ENCODE data around the gene TRIP12. TPM values are rescaled to one million over a fixed set of nuclear protein-coding genes. Genes with fewer than 3 reads are reported as not detected.

The TRIP12 gene
- total and polyA plus RNA-seq, 2 donors from 2014 or later: 29.3 to 225 TPM

- Histone ChIP-seq H3K27me3 (ENCODE audit: control insufficient read depth, insufficient read depth, low read length) (no peaks in the 10 kb centered on the region), H3K9ac (ENCODE audit: low read length in 3 of 3) (no peak overlapping the region), H3K36me3 (ENCODE audit: control insufficient read depth in 2 of 3, insufficient read depth in 3 of 3, low read length in 3 of 3) (peaks cover 0 to 3% (median 0%) of the 10 kb centered on the region in 3 donors), H3K4me3 (ENCODE audit: low read length in 3 of 3) (no peak overlapping the region), H3K9me3 (ENCODE audit: control insufficient read depth in 2 of 3, insufficient read depth in 1 of 3, low read length in 3 of 3) (no peaks in the 10 kb centered on the region), H3K4me1 (ENCODE audit: control insufficient read depth in 2 of 3, insufficient read depth in 2 of 3, low read depth in 1 of 3, low read length in 3 of 3) (peaks cover 0 to 3% (median 2%) of the 10 kb centered on the region in 3 donors), H3K27ac (ENCODE audit: low read depth in 2 of 2, low read length in 2 of 2) (no peak overlapping the region)
- FAIRE-seq (no peak), DNase-seq (no peak)
- TF ChIP-seq CTCF (IDR thresholded peaks at IDR 0.05; ENCODE audit: borderline replicate concordance, extremely low read depth, insufficient read depth): no peak
- intact Hi-C loops (cut with DNase I): no loop called here
These were observed 15.7 kb upstream of the TRIP12 start for GRCh38 chr2:229937537-229937936.

DNA sequence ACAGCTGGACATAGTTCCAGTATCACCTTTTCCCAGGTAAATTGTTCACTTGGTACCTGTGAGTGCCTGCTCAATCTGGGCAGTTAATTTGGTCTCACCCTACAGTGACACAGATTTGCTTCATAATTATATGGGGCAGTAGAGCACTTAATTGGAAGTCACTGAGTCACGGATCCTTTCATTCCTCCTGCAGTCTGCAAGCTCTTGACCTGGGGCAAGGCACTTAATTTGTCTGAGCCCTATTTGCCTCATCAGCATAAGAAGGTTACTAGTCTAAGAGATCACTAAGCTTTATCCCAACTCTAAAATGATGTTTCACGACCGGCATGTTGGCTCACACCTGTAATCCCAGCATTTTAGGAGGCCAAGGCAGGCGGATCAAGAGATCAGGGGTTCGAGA lies 9.4 kb upstream of the TRIP12 start:
- H3K9me3 ChIP-seq (ENCODE audit: control insufficient read depth in 2 of 3, insufficient read depth in 1 of 3, low read length in 3 of 3): no peaks in the 10 kb centered on the region
- intact Hi-C loops (cut with DNase I): no loop called here

GRCh38 chr2:229930656-229931055 lies 8.8 kb upstream of the TRIP12 start:
- H3K36me3 ChIP-seq (ENCODE audit: control insufficient read depth in 2 of 3, insufficient read depth in 3 of 3, low read length in 3 of 3): peaks cover 0 to 3% (median 0%) of the 10 kb centered on the region in 3 donors
- H3K9ac ChIP-seq (ENCODE audit: low read length in 3 of 3): no peak overlapping the region
- H3K27ac ChIP-seq (ENCODE audit: low read depth in 2 of 2, low read length in 2 of 2): no peak overlapping the region
- intact Hi-C loops (cut with DNase I): no loop called here
- H3K4me1 ChIP-seq (ENCODE audit: control insufficient read depth in 2 of 3, insufficient read depth in 2 of 3, low read depth in 1 of 3, low read length in 3 of 3): no peaks in the 10 kb centered on the region
- no peak for DNase-seq
- FAIRE-seq: no peak
- TF ChIP-seq CTCF (IDR thresholded peaks at IDR 0.05; ENCODE audit: borderline replicate concordance, extremely low read depth, insufficient read depth): no peak
- H3K4me3 ChIP-seq (ENCODE audit: low read length in 3 of 3): no peak overlapping the region
- no peaks in the 10 kb centered on the region for H3K9me3 ChIP-seq (ENCODE audit: control insufficient read depth in 2 of 3, insufficient read depth in 1 of 3, low read length in 3 of 3)
- no peaks in the 10 kb centered on the region for H3K27me3 ChIP-seq (ENCODE audit: control insufficient read depth, insufficient read depth, low read length)

More for the DNA sequence above, 9.4 kb upstream of the TRIP12 start:
- Histone ChIP-seq H3K27me3 (ENCODE audit: control insufficient read depth, insufficient read depth, low read length) (no peaks in the 10 kb centered on the region), H3K27ac (ENCODE audit: low read depth in 2 of 2, low read length in 2 of 2) (no peak overlapping the region), H3K9ac (ENCODE audit: low read length in 3 of 3) (no peak overlapping the region), H3K4me3 (ENCODE audit: low read length in 3 of 3) (no peak overlapping the region), H3K4me1 (ENCODE audit: control insufficient read depth in 2 of 3, insufficient read depth in 2 of 3, low read depth in 1 of 3, low read length in 3 of 3) (no peaks in the 10 kb centered on the region), H3K36me3 (ENCODE audit: control insufficient read depth in 2 of 3, insufficient read depth in 3 of 3, low read length in 3 of 3) (peaks cover 0 to 3% (median 0%) of the 10 kb centered on the region in 3 donors)
- TF ChIP-seq CTCF (IDR thresholded peaks at IDR 0.05; ENCODE audit: borderline replicate concordance, extremely low read depth, insufficient read depth): no peak
- no peak for DNase-seq
- no peak for FAIRE-seq

GRCh38 chr2:229927817-229928321 lies 6.1 kb upstream of the TRIP12 start:
- intact Hi-C loops (cut with DNase I): no loop called here
- no peak for FAIRE-seq

More at GRCh38 chr2:229927817-229928321, 6.1 kb upstream of the TRIP12 start:
- no peak overlapping the region for H3K9ac ChIP-seq (ENCODE audit: low read length in 3 of 3)
- H3K27ac ChIP-seq (ENCODE audit: low read depth in 2 of 2, low read length in 2 of 2): no peak overlapping the region
- no peak overlapping the region for H3K4me3 ChIP-seq (ENCODE audit: low read length in 3 of 3)
- H3K9me3 ChIP-seq (ENCODE audit: control insufficient read depth in 2 of 3, insufficient read depth in 1 of 3, low read length in 3 of 3): no peaks in the 10 kb centered on the region
- DNase-seq: no peak
- H3K4me1 ChIP-seq (ENCODE audit: control insufficient read depth in 2 of 3, insufficient read depth in 2 of 3, low read depth in 1 of 3, low read length in 3 of 3): peaks cover 0 to 4% (median 0%) of the 10 kb centered on the region in 3 donors
- no peaks in the 10 kb centered on the region for H3K36me3 ChIP-seq (ENCODE audit: control insufficient read depth in 2 of 3, insufficient read depth in 3 of 3, low read length in 3 of 3)
- H3K27me3 ChIP-seq (ENCODE audit: control insufficient read depth, insufficient read depth, low read length): no peaks in the 10 kb centered on the region
- no peak for TF ChIP-seq CTCF (IDR thresholded peaks at IDR 0.05; ENCODE audit: borderline replicate concordance, extremely low read depth, insufficient read depth)

Data from kidney (tissue), 14 donors.